ENCODE results near the gene TUBA4A. TPM values are rescaled to one million over a fixed set of nuclear protein-coding genes. Genes with fewer than 3 reads are reported as not detected.
"Not testable (repeated sequence)": the region's sequence is repeated elsewhere in the genome, so short reads cannot be mapped to it uniquely, and the experiment has no call there.

The TUBA4A gene
- total RNA-seq, 1 donor from 2014 or later: 2.0 TPM

DNA sequence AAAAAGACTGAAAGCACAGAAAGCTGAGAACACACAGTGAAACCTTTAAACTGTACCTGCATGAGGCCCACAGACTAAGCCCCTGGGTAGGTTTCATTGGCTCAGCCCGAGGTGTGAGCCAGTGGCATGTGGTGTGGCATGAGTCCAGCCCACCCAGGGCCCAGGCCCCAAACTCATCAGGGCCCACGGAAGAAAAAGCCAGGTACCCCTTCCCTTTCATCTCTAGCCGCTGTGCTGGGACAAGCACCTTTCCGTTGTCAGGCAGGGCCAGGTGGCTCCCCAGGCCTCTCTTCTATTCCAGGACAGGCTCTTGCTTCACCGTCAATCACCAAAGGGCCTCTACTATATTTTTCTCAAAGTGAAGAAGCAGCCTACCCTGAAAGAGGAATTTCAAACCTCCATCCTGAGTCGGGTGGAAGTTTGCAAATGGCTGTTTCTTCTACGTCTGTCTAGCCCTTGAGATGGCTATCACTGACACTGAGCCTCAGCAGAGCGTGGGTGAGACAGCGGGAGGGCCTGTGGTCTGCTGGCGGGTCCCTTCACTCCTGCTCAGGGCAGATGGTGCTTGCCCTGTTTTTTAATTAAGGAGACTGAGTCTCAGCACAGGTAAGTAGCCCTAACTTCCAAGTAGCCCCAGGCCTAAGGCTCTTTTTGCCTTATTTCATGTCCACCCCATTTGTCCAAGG is 34.0 kb upstream of the TUBA4A start:
- no peak for FAIRE-seq
- peak in 1 of 2 donors; percentile 1 for DNase-seq (ENCODE audit: low spot score in 2 of 2)

DNA sequence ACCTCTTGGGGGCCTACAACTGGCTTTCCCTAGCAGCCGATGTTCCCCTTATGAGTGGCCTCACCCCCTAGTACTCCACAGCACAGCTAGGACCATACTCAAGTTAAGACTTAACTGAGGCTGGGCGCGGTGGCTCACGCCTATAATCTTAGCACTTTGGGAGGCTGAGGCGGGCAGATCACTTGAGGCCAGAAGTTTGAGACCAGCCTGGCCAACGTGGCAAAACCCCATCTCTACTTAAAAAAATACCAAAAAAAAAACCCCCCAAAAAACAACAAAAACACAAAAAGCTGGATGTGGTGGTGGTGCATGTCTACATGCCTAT is 33.4 kb upstream of the TUBA4A start:
- not testable (repeated sequence) for DNase-seq (ENCODE audit: low spot score in 2 of 2); FAIRE-seq

GRCh38 chr2:219286436-219287115 is 32.9 kb upstream of the TUBA4A start:
- peak in 1 of 2 donors; percentile 28 for DNase-seq (ENCODE audit: low spot score in 2 of 2)
- FAIRE-seq: no peak

GRCh38 chr2:219285894-219286425 is 32.2 kb upstream of the TUBA4A start:
- no peak for FAIRE-seq
- DNase-seq (ENCODE audit: low spot score in 2 of 2): peak in 1 of 2 donors; percentile 46

DNA sequence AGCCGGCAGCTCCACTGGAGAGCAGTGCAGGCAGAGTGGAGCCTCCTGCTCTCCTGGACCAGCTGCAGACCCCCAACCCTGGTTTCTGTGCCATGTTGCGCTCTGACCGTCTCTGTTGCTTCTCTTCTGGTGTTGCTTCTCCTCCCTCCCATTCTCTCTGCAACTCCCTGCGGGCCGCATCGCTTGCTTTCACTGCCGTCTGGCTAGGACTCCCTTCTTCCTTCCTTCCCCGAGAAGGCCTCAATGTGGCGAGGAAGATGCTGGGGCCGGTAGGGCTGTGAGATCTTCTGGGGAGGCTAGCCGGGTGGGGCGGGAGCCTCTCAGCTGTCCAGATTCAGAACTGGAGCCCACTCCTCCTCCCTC is 31.6 kb upstream of the TUBA4A start:
- FAIRE-seq (no peak), DNase-seq (ENCODE audit: low spot score in 2 of 2) (peak in 1 of 2 donors; percentile 6)

GRCh38 chr2:219284501-219285372 is 31.0 kb upstream of the TUBA4A start:
- FAIRE-seq (no peak), DNase-seq (ENCODE audit: low spot score in 2 of 2) (peak in 1 of 2 donors; percentile 1)

GRCh38 chr2:219282943-219283581 is 29.3 kb upstream of the TUBA4A start:
- peak in 1 of 2 donors; percentile 17 for DNase-seq (ENCODE audit: low spot score in 2 of 2)
- no peak for FAIRE-seq

GRCh38 chr2:219282375-219282774 is 28.7 kb upstream of the TUBA4A start:
- DNase-seq (ENCODE audit: low spot score in 2 of 2): no peak
- FAIRE-seq: peak; percentile 59

- FAIRE-seq (no peak), DNase-seq (ENCODE audit: low spot score in 2 of 2) (no peak)
Observed at GRCh38 chr2:219281588-219281987, 27.9 kb upstream of the TUBA4A start.

- peak in 1 of 2 donors; percentile 4 for DNase-seq (ENCODE audit: low spot score in 2 of 2)
- FAIRE-seq: no peak
Observed at GRCh38 chr2:219280651-219281050, 26.9 kb upstream of the TUBA4A start.

DNA sequence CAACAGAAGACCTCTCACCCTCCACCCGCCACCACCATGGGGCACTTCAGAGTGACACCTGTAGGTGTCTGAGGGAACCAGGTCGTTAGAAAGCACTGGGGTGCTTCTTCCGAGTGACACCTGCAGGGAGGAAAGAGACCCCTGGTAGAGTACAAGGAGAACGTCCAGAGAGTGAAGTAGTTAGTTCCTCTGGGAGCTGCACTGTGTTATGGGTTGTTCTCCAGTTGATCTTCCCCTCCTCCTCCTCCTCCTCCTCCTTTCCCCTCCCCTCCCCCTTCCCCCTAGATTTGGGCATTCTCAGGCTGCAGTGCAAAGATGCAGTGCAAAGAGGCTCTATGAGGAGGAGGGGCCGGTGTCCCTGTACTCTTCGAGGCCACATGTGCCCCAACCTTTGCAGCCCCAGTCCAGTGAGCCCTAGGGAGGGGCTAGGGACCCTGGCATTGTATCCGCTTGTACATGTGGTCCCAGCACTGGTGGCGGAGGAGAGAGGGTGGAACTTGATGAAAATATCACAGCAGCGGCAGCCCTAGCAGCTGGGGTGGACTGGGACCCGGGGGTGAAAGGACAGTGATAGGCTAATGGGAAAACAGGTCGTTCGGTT is 26.3 kb upstream of the TUBA4A start:
- FAIRE-seq: no peak
- peak in 1 of 2 donors; percentile 29 for DNase-seq (ENCODE audit: low spot score in 2 of 2)

- FAIRE-seq (no peak), DNase-seq (ENCODE audit: low spot score in 2 of 2) (peak; percentile 97 to 99)
Observed at GRCh38 chr2:219279151-219279915, 25.6 kb upstream of the TUBA4A start, which contains the start of gene DNAJB2. Gene DNAJB2, plus strand, starts transcription at chr2:219279366. Its CDS starts 468 bp downstream, at chr2:219279834.

- no peak for DNase-seq (ENCODE audit: low spot score in 2 of 2)
- FAIRE-seq: no peak
Observed at GRCh38 chr2:219278655-219279150, 25.0 kb upstream of the TUBA4A start.

DNA sequence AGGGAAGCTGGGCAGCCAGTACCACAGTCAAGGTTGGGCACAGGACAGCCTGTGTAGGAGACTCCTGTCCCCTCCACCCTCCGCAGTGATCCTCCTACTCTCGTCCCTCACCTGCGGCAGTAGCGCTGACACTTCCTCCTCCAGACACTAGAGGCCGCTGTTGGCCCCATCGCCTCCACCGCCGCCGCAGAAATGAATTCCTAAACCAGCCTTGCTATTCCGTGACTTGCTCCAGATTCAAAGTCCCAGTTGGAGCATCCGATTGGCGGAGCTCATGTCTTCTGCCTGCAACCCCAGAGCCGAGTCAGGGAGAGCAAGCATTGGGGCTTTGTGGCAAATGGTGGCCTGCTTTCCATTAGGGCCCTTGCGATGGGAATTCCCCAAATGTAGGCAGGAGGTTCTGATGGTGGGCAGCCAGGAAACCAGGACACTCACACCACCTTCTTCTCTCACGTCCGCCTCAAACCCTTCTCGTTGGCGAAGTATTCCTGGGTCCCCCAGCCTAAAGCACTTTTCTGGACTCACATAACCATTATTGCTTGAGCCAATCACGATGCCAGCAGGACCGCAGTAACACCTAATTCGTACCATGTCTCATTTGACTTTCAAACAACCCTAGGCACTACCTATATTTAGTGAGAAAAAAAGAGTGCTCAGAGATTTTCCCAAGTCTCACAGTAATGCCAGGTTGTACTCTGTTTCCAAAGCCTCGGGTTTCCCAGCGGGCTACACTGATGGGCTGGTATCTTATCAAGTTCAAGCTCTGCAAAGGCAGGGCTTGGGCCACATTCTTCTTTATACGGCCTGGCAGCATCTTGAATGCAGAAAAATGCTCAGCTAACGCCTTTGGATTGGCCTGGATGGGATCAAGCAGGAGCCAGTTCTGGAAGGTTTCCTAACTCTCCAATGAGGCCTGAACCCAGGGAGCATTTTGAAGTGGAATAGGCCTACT is 24.3 kb upstream of the TUBA4A start:
- DNase-seq (ENCODE audit: low spot score in 2 of 2): peak; percentile 68 to 69
- no peak for FAIRE-seq

GRCh38 chr2:219274361-219274921 is 20.7 kb upstream of the TUBA4A start:
- no peak for FAIRE-seq
- no peak for DNase-seq (ENCODE audit: low spot score in 2 of 2)

DNA sequence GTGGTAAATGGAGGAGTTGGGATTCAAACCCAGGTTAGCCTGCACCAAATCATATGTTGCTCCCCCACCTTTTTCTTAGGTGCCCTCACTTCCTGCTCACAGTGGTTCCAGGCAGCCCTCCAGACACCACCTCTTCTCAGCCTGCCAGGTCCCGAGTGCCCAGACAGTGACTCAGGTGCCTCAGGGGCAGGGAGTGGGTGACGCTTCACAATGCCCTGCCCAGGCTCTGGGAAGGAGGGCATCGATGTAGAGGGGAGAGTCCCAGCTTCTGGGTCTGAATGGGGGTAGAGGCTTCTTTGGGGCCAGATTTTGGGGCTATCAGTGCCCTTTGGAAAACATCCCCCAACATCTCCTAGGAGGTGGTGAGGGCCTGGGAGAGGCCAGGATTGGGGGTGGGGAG is 20.2 kb upstream of the TUBA4A start:
- DNase-seq (ENCODE audit: low spot score in 2 of 2): no peak
- no peak for FAIRE-seq

DNA sequence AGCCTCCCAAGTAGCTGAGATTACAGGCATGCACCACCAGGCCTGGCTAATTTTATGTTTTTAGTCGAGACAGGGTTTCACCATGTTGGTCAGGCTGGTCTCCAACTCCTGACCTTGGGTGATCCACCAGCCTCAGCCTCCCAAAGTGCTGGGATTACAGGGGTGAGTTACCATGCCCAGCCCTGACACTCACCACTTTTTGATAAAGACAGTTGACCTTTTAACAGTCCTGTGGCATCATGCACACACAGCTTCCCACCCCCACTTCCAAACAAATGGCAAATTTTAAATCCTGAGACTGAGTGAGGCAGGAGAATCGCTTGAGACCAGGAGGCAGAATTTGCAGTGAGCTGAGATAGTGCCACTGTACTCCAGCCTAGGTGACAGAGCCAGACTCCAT is 19.3 kb upstream of the TUBA4A start:
- FAIRE-seq (no peak), DNase-seq (ENCODE audit: low spot score in 2 of 2) (no peak)

DNA sequence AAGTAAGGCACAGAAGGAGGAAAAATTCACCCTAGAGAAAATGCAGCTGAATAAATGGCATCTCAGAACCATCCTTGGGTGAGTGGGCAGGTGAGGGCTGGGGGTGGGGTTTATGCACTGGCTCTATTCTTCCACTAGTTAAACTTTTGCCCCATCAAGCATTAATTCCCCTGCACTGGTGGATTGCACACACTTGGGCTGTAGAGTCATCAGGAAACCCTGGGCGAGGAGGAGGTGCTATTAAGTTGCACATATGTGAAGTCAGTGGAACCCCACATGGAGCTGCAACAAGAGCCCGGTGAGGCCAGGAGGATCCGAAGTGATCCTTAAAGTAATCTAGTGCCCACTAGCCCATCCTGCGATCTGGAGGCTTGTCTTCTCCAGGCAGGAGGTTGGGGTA is 18.6 kb upstream of the TUBA4A start:
- FAIRE-seq (no peak), DNase-seq (ENCODE audit: low spot score in 2 of 2) (no peak)

All from frontal cortex (tissue), 4 donors.